ENCODE results near the gene ZBTB8B.

The ZBTB8B gene

DNA sequence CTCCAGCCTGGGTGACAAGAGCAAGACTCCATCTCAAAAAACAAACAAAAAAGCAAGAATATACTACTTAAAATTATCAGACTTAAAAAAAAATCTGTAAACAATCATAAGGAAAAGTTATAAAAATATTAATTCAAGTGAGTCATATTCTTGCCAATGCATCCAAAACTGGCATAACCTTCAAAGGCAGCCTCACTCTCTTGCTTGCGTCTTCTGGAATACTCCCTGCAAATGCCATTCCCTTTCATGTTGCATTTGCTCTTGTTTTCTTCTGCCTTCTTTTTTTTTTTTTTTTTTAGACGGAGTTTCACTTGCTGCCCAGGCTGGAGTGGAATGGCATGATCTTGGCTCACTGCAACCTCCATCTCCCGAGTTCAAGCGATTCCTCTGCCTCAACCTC lies 42.1 kb downstream of the ZBTB8B start:
- no peaks in the 10 kb centered on the region for H3K79me2 ChIP-seq (ENCODE audit: insufficient read depth, low read depth)
- H3K4me3 ChIP-seq (IDR thresholded peaks at IDR 0.05; ENCODE audit: insufficient read depth, low read depth, low read length): no peak overlapping the region
- H3K9ac ChIP-seq: no peak overlapping the region
- H4K20me1 ChIP-seq (ENCODE audit: insufficient read depth): no peaks in the 10 kb centered on the region
- H3K4me2 ChIP-seq: no peak overlapping the region
- H3K27me3 ChIP-seq (ENCODE audit: insufficient read depth, low read depth): no peaks in the 10 kb centered on the region
- no peak overlapping the region for H2AFZ ChIP-seq (ENCODE audit: low read depth)
- no peak overlapping the region for H3K27ac ChIP-seq
- TF ChIP-seq, protein P1, sequence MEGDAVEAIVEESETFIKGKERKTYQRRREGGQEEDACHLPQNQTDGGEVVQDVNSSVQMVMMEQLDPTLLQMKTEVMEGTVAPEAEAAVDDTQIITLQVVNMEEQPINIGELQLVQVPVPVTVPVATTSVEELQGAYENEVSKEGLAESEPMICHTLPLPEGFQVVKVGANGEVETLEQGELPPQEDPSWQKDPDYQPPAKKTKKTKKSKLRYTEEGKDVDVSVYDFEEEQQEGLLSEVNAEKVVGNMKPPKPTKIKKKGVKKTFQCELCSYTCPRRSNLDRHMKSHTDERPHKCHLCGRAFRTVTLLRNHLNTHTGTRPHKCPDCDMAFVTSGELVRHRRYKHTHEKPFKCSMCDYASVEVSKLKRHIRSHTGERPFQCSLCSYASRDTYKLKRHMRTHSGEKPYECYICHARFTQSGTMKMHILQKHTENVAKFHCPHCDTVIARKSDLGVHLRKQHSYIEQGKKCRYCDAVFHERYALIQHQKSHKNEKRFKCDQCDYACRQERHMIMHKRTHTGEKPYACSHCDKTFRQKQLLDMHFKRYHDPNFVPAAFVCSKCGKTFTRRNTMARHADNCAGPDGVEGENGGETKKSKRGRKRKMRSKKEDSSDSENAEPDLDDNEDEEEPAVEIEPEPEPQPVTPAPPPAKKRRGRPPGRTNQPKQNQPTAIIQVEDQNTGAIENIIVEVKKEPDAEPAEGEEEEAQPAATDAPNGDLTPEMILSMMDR (conservative IDR thresholded peaks at IDR 0.05; ENCODE audit: low read depth, low read length): no peak
- H3K36me3 ChIP-seq (ENCODE audit: insufficient read depth): no peaks in the 10 kb centered on the region
- H3K4me1 ChIP-seq (ENCODE audit: low read depth, poor library complexity, severe bottlenecking): peaks cover 25% of the 10 kb centered on the region

DNA sequence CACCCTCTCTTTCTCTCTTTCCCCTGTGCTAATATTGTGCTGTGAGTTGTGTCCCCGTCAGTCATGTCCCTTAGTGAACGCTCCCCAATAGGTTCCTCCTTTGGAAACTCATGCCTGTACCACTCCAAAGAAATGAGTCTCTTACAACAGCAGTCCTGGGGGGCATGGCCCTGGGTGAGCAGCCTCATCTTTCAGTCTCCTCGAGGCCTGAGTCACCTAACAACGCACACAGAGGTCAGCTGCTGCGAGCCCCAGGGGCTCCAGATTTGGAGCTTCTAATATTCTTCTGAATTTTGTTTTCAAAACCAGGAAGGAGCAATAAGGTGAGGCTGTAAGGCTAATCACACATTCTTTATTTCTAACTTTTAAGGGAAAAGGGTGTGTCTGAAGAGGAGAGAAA lies 43.9 kb downstream of the ZBTB8B start:
- H4K20me1 ChIP-seq (ENCODE audit: insufficient read depth): no peaks in the 10 kb centered on the region
- TF ChIP-seq, protein P1 (conservative IDR thresholded peaks at IDR 0.05; ENCODE audit: low read depth, low read length): no peak
- H2AFZ ChIP-seq (ENCODE audit: low read depth): no peak overlapping the region
- H3K9ac ChIP-seq: no peak overlapping the region
- peaks cover 8% of the 10 kb centered on the region for H3K4me1 ChIP-seq (ENCODE audit: low read depth, poor library complexity, severe bottlenecking)
- no peak overlapping the region for H3K27ac ChIP-seq
- H3K27me3 ChIP-seq (ENCODE audit: insufficient read depth, low read depth): no peaks in the 10 kb centered on the region
- H3K4me2 ChIP-seq: no peak overlapping the region
- H3K4me3 ChIP-seq (IDR thresholded peaks at IDR 0.05; ENCODE audit: insufficient read depth, low read depth, low read length): no peak overlapping the region
- no peaks in the 10 kb centered on the region for H3K79me2 ChIP-seq (ENCODE audit: insufficient read depth, low read depth)
- H3K36me3 ChIP-seq (ENCODE audit: insufficient read depth): no peaks in the 10 kb centered on the region

DNA sequence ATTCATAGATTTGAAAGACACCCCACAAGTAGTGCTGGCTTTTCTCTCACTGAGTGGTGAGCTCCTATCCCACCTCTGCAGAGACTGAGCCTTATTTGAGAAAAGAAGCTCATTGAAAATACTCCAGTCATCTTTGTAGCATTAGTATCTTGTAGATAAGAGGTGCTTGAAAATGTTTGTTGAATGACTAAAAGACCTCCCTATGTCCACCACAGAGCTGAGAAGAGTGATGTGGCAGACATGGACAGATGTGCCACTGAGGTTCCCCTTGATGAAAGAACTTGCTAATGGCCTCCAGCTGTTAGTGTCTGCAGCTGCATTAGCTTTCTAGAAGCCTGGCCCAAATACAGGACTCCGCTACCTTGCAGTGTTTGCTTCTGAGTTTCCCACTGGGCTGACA lies 45.1 kb downstream of the ZBTB8B start:
- no peaks in the 10 kb centered on the region for H3K36me3 ChIP-seq (ENCODE audit: insufficient read depth)
- no peaks in the 10 kb centered on the region for H3K79me2 ChIP-seq (ENCODE audit: insufficient read depth, low read depth)
- no peak overlapping the region for H3K4me3 ChIP-seq (IDR thresholded peaks at IDR 0.05; ENCODE audit: insufficient read depth, low read depth, low read length)
- H3K4me2 ChIP-seq: no peak overlapping the region
- H2AFZ ChIP-seq (ENCODE audit: low read depth): no peak overlapping the region
- peaks cover 3% of the 10 kb centered on the region for H3K4me1 ChIP-seq (ENCODE audit: low read depth, poor library complexity, severe bottlenecking)
- TF ChIP-seq, protein P1 (conservative IDR thresholded peaks at IDR 0.05; ENCODE audit: low read depth, low read length): no peak
- no peak overlapping the region for H3K27ac ChIP-seq
- H4K20me1 ChIP-seq (ENCODE audit: insufficient read depth): no peaks in the 10 kb centered on the region
- H3K27me3 ChIP-seq (ENCODE audit: insufficient read depth, low read depth): no peaks in the 10 kb centered on the region
- H3K9ac ChIP-seq: no peak overlapping the region

Measured in KMS-11 (cell line).